DND-41 (cell line): ENCODE results near the gene FADD.

Source experiments
- EZH2 ChIP-seq: IDR thresholded peaks from 3 replicates; pipeline ENCODE4 v1.6.1; 2012; ENCODE audit warnings: borderline replicate concordance, low read depth, mild to moderate bottlenecking, moderate library complexity, low read length, inconsistent platforms; ENCODE audit not compliant: severe bottlenecking
- TF ChIP-seq, protein P1 (sequence below): IDR thresholded peaks from 2 replicates; pipeline ENCODE4 v1.5.1; 2012; ENCODE audit warnings: borderline replicate concordance, low read length, moderate library complexity, mild to moderate bottlenecking; ENCODE audit not compliant: poor library complexity, severe bottlenecking; ENCODE audit errors: extremely low read depth

DNA sequence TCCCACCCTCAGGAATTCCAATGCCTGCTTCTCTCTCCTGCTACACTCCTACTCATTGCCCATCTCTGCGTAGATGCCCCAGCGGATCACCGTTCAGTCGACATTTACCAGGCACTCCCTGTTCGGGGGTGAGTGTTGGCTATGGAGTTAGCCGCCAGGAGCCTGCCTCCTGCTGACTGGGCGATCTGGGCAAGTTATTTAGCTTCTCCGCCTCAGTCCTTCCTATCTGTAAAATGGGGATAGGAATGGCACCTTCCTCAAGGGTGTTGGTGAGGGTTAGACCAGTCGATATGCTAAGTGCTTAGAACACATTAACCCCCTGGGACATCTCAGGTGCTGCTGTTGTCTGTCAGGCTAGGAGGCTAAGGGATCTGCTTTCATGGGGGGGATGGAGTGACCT lies 30.9 kb downstream of the FADD start:
- TF ChIP-seq, protein P1, sequence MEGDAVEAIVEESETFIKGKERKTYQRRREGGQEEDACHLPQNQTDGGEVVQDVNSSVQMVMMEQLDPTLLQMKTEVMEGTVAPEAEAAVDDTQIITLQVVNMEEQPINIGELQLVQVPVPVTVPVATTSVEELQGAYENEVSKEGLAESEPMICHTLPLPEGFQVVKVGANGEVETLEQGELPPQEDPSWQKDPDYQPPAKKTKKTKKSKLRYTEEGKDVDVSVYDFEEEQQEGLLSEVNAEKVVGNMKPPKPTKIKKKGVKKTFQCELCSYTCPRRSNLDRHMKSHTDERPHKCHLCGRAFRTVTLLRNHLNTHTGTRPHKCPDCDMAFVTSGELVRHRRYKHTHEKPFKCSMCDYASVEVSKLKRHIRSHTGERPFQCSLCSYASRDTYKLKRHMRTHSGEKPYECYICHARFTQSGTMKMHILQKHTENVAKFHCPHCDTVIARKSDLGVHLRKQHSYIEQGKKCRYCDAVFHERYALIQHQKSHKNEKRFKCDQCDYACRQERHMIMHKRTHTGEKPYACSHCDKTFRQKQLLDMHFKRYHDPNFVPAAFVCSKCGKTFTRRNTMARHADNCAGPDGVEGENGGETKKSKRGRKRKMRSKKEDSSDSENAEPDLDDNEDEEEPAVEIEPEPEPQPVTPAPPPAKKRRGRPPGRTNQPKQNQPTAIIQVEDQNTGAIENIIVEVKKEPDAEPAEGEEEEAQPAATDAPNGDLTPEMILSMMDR: no peak
- no peak for TF ChIP-seq EZH2
